Calu3 (cell line): ENCODE measurements around the gene LRRN2. TPM values are rescaled to one million over a fixed set of nuclear protein-coding genes. Genes with fewer than 3 reads are reported as not detected.

Experiments
- BruUV-seq: library from RNA; stranded (reverse); fragments of 400-500 nt; replicated peaks from 2 replicates; lab custom pipeline; 2021; lab: Mats Ljungman, UMichigan
- CTCF ChIA-PET: fragments of 300-600 bp; sonication (Branson Sonifier 250); formaldehyde crosslinking; loops from one replicate; lab custom pipeline; 2022; ENCODE audit warnings: antibody characterized with exemption; lab: Charles Lee
- DNase-seq: peaks from one replicate; pipeline ENCODE4 v3.0.0; 2022
- H3K27ac Mint-ChIP-seq: one replicate; pipeline ENCODE4 v1.8.0; 2022; ENCODE audit warnings: mixed read lengths; ENCODE audit not compliant: unreplicated experiment
- H3K27me3 Mint-ChIP-seq: one replicate; pipeline ENCODE4 v1.8.0; 2022; ENCODE audit warnings: mixed read lengths; ENCODE audit not compliant: unreplicated experiment
- H3K36me3 Mint-ChIP-seq: one replicate; pipeline ENCODE4 v1.8.0; 2022; ENCODE audit warnings: mild to moderate bottlenecking, moderate library complexity, mixed read lengths; ENCODE audit not compliant: insufficient read depth, unreplicated experiment
- H3K4me1 Mint-ChIP-seq: one replicate; pipeline ENCODE4 v1.8.0; 2022; ENCODE audit warnings: mild to moderate bottlenecking, low read depth, mixed read lengths; ENCODE audit not compliant: unreplicated experiment
- H3K4me3 Mint-ChIP-seq: one replicate; pipeline ENCODE4 v1.8.0; 2022; ENCODE audit warnings: mild to moderate bottlenecking, low read depth, moderate library complexity, mixed read lengths; ENCODE audit not compliant: unreplicated experiment
- H3K9me3 Mint-ChIP-seq: one replicate; pipeline ENCODE4 v1.8.0; 2022; ENCODE audit warnings: low read depth, mixed read lengths; ENCODE audit not compliant: unreplicated experiment
- intact Hi-C: fragments of 100-400 bp; cut with micrococcal nuclease; formaldehyde crosslinking; loops from one replicate; pipeline ENCODE4 v1.10.0; 2022; ENCODE audit not compliant: unreplicated experiment
- total RNA-seq: library from RNA; stranded (reverse); gene quantifications from 2 replicates; pipeline ENCODE4 v1.2.3, GENCODE V29; 2022
- TF ChIP-seq, protein P1 (sequence below): fragments of 200-600 bp; IDR thresholded peaks from one replicate; pipeline ENCODE4 v1.8.0; 2022; ENCODE audit warnings: antibody characterized with exemption; ENCODE audit not compliant: unreplicated experiment

LRRN2 gene
- total RNA-seq, 1 experiment from 2014 or later = not detected

- intact Hi-C loops = no loop called here
- Mint-ChIP-seq H3K4me1 (peaks cover 13% of the 10 kb centered on the region), H3K36me3 (peaks cover 8% of the 10 kb centered on the region), H3K4me3 (no peak overlapping the region), H3K27ac (no peak overlapping the region), H3K9me3 (no peaks in the 10 kb centered on the region), H3K27me3 (peaks cover 76% of the 10 kb centered on the region)
- BruUV-seq = no TSS peak
- TF ChIP-seq, protein P1, sequence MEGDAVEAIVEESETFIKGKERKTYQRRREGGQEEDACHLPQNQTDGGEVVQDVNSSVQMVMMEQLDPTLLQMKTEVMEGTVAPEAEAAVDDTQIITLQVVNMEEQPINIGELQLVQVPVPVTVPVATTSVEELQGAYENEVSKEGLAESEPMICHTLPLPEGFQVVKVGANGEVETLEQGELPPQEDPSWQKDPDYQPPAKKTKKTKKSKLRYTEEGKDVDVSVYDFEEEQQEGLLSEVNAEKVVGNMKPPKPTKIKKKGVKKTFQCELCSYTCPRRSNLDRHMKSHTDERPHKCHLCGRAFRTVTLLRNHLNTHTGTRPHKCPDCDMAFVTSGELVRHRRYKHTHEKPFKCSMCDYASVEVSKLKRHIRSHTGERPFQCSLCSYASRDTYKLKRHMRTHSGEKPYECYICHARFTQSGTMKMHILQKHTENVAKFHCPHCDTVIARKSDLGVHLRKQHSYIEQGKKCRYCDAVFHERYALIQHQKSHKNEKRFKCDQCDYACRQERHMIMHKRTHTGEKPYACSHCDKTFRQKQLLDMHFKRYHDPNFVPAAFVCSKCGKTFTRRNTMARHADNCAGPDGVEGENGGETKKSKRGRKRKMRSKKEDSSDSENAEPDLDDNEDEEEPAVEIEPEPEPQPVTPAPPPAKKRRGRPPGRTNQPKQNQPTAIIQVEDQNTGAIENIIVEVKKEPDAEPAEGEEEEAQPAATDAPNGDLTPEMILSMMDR = no peak
- CTCF ChIA-PET = no interaction called here
- no peak for DNase-seq
Measured at GRCh38 chr1:204731985-204732575, 46.5 kb upstream of the LRRN2 start.

- H3K27ac Mint-ChIP-seq = no peak overlapping the region
- intact Hi-C loops = no loop called here
- no peak overlapping the region for H3K4me3 Mint-ChIP-seq
- no peak for DNase-seq
- peaks cover 17% of the 10 kb centered on the region for H3K4me1 Mint-ChIP-seq
- peaks cover 8% of the 10 kb centered on the region for H3K36me3 Mint-ChIP-seq
- H3K27me3 Mint-ChIP-seq = peaks cover 70% of the 10 kb centered on the region
- CTCF ChIA-PET = no interaction called here
- TF ChIP-seq, protein P1 = no peak
- no TSS peak for BruUV-seq
- H3K9me3 Mint-ChIP-seq = no peaks in the 10 kb centered on the region
Measured at GRCh38 chr1:204731509-204731908, 46.0 kb upstream of the LRRN2 start.

DNA sequence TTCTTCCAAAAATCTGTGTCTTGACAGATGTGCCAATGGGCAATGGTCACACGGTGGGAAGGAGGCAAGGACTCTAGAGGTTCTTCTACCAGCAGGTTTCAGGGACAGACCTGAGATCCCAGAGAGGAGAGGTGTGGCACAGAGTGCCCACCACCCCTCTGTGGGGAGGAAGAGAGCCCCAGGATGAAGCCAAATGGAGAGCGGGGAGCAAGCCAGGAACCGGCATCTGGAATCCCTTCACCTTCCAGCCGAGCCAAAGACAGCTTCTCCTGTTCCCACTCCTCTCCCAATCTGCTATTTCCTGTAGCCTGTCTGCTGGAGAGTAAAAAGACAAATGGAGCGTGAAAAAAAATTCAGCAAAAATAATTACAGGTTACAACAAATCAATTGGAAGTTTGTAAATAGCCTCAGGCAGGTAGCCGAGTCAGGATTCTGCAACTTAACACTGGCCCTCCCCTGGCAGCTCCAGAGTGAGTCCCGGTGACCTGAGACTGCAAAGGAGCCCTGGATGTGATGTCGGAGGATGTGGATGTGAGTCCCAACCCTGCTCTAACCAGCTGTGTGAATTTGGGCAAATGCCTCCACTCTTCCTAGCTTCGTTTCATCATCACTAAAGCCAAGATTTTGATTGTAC lies 45.4 kb upstream of the LRRN2 start:
- Mint-ChIP-seq H3K4me1 (peaks cover 23% of the 10 kb centered on the region), H3K4me3 (no peak overlapping the region), H3K27ac (no peak overlapping the region), H3K9me3 (no peaks in the 10 kb centered on the region), H3K36me3 (peaks cover 8% of the 10 kb centered on the region), H3K27me3 (peaks cover 64% of the 10 kb centered on the region)
- no TSS peak for BruUV-seq
- intact Hi-C loops = no loop called here
- DNase-seq = no peak
- TF ChIP-seq, protein P1 = no peak
- CTCF ChIA-PET = no interaction called here

- Mint-ChIP-seq H3K4me1 (peaks cover 28% of the 10 kb centered on the region), H3K27me3 (peaks cover 50% of the 10 kb centered on the region), H3K27ac (no peak overlapping the region), H3K9me3 (no peaks in the 10 kb centered on the region), H3K4me3 (no peak overlapping the region), H3K36me3 (peaks cover 8% of the 10 kb centered on the region)
- DNase-seq = no peak
- TF ChIP-seq, protein P1 = no peak
- intact Hi-C loops = no loop called here
- CTCF ChIA-PET = no interaction called here
- BruUV-seq = no TSS peak
Measured at GRCh38 chr1:204729516-204729915, 44.0 kb upstream of the LRRN2 start.
